MM.1S (cell line): ENCODE data around the gene FSIP1.

ENCODE experiments used
- EZH2 ChIP-seq: fragments of 300-600 bp; sonication (generic); optimal IDR thresholded peaks from 2 replicates; pipeline ENCODE3; 2017; ENCODE audit warnings: low read depth, mild to moderate bottlenecking, antibody characterized with exemption, low read length, mixed read lengths
- TF ChIP-seq, protein P1 (sequence below): fragments of 300-600 bp; sonication (generic); IDR thresholded peaks from 2 replicates; pipeline ENCODE4 v1.5.1; 2016; ENCODE audit warnings: antibody characterized with exemption, low read length, mixed read lengths

DNA sequence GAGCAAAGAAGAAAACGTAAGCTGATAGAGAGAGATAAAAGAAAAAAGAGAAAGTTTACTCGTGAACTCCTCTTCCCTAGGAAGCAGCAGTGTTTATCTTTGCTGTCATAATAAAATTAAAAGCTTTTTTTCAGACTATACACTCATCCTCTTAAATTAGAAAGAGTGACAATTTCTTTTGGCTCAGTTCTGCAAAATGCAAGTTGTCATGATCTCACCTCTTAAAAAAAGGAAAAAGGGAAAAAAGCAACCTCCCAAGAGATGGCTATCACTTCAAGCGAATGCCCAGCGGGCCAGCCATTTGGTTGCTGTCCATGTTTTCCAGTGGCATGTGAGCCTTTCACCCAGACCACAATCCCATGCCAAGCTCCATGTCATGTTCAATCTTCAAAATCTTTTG, 208.8 kb downstream of the FSIP1 start:
- TF ChIP-seq, protein P1, sequence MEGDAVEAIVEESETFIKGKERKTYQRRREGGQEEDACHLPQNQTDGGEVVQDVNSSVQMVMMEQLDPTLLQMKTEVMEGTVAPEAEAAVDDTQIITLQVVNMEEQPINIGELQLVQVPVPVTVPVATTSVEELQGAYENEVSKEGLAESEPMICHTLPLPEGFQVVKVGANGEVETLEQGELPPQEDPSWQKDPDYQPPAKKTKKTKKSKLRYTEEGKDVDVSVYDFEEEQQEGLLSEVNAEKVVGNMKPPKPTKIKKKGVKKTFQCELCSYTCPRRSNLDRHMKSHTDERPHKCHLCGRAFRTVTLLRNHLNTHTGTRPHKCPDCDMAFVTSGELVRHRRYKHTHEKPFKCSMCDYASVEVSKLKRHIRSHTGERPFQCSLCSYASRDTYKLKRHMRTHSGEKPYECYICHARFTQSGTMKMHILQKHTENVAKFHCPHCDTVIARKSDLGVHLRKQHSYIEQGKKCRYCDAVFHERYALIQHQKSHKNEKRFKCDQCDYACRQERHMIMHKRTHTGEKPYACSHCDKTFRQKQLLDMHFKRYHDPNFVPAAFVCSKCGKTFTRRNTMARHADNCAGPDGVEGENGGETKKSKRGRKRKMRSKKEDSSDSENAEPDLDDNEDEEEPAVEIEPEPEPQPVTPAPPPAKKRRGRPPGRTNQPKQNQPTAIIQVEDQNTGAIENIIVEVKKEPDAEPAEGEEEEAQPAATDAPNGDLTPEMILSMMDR: no peak
- TF ChIP-seq EZH2: no peak
